ENCODE results near the gene SNX20. TPM values are rescaled to one million over a fixed set of nuclear protein-coding genes. Genes with fewer than 3 reads are reported as not detected.

The SNX20 gene
- total RNA-seq, 2 donors from 2014 or later = 0.82 to 2.5 TPM

DNA sequence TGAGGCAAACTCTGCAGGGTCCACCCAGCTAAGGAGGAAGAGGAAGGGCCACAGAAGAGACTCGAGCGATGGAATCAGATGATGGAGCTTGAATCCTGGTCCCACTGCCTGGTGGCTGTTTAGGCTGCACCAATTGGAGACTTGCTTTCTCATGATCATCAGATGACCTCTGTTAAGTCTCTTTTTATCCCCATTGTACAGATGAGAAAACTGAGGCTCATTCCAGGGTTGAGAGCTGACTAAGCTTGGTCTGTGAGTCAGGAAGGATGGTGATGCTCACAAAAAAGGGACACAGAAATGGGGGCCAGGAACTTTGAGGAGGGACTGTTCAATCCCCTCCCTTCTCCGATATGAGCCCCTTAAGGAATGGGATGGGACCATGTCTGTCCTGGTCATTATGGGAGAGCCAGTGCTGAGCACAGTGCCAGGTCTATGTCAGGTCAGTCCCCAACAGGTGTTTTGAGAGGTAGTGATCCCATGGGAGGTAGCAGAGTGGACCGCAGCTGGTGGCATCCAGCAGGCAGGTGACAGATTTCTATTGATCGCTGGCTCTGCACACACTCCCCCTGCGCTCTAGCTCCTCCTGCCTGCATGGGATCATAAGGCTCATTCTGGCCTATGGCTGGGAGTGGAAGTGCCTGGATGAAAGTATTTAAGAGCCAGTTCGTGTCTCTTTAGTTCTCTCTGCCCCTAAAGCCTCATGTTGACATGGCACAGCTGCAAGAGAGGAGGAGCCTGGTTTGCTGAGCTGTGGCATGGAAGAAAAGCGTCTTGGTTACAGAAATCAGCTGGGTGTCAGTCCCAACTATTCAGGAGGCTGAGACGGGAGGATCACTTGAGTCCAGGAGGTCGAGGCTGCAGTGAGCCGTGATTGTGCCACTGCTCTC, 27.2 kb downstream of the SNX20 start:
- TF ChIP-seq POLR2AphosphoS5 (IDR thresholded peaks at IDR 0.05) (no peak), POLR2A (IDR thresholded peaks at IDR 0.05) (no peak)
- TF ChIP-seq, protein P1, sequence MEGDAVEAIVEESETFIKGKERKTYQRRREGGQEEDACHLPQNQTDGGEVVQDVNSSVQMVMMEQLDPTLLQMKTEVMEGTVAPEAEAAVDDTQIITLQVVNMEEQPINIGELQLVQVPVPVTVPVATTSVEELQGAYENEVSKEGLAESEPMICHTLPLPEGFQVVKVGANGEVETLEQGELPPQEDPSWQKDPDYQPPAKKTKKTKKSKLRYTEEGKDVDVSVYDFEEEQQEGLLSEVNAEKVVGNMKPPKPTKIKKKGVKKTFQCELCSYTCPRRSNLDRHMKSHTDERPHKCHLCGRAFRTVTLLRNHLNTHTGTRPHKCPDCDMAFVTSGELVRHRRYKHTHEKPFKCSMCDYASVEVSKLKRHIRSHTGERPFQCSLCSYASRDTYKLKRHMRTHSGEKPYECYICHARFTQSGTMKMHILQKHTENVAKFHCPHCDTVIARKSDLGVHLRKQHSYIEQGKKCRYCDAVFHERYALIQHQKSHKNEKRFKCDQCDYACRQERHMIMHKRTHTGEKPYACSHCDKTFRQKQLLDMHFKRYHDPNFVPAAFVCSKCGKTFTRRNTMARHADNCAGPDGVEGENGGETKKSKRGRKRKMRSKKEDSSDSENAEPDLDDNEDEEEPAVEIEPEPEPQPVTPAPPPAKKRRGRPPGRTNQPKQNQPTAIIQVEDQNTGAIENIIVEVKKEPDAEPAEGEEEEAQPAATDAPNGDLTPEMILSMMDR (IDR thresholded peaks at IDR 0.05) = no peak

DNA sequence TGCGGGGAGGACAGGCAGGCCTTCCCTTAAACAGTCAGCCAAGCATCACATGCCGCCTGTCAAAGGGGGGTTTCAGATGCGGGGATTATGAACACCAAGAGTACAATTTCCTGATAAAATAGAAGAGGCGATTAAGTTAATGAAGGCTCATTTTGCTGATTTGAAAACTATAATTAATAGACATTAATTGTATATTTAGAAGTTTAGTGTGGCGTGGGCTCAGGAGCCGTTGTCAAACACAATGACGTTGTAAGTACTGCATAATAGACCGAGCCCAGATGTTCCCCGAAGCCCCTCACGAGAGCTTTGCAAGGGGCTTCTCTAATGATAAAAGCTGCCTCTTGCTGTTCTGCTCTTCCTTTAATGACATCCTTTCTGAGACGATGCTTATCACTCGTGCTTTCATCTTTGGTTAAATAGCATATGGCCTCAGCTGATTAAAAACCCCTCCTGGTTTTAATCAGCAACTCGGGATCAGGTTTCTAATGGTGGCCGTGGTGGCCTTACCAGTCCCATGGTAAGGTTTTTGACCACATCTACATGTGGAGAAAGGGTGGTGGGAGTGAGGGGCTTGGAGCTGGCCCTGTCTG, 28.2 kb downstream of the SNX20 start:
- Histone ChIP-seq H3K9me3 (no peaks in the 10 kb centered on the region), H3K4me1 (replicated peaks) (no peaks in the 10 kb centered on the region), H3K4me3 (no peak overlapping the region), H3K27me3 (replicated peaks; ENCODE audit: insufficient read depth) (no peaks in the 10 kb centered on the region), H3K36me3 (no peaks in the 10 kb centered on the region), H3K27ac (no peak overlapping the region)
- intact Hi-C loops (cut with DNase I) = no loop called here
- 66% methylated on average over 14 of the region's 14 CpGs for WGBS
- TF ChIP-seq, protein P1 (IDR thresholded peaks at IDR 0.05) = no peak
- TF ChIP-seq POLR2A (IDR thresholded peaks at IDR 0.05) (no peak), POLR2AphosphoS5 (IDR thresholded peaks at IDR 0.05) (no peak)
- DNase-seq (ENCODE audit: low spot score) = no peak

More for the DNA sequence above, 27.2 kb downstream of the SNX20 start:
- no peaks in the 10 kb centered on the region for H3K27me3 ChIP-seq (replicated peaks; ENCODE audit: insufficient read depth)
- intact Hi-C loops (cut with DNase I) = no loop called here
- no peaks in the 10 kb centered on the region for H3K36me3 ChIP-seq
- H3K4me3 ChIP-seq = no peak overlapping the region
- no peak for DNase-seq (ENCODE audit: low spot score)
- H3K4me1 ChIP-seq (replicated peaks) = no peaks in the 10 kb centered on the region
- WGBS = 77% methylated on average over 11 of the region's 11 CpGs
- H3K27ac ChIP-seq = no peak overlapping the region
- H3K9me3 ChIP-seq = no peaks in the 10 kb centered on the region

DNA sequence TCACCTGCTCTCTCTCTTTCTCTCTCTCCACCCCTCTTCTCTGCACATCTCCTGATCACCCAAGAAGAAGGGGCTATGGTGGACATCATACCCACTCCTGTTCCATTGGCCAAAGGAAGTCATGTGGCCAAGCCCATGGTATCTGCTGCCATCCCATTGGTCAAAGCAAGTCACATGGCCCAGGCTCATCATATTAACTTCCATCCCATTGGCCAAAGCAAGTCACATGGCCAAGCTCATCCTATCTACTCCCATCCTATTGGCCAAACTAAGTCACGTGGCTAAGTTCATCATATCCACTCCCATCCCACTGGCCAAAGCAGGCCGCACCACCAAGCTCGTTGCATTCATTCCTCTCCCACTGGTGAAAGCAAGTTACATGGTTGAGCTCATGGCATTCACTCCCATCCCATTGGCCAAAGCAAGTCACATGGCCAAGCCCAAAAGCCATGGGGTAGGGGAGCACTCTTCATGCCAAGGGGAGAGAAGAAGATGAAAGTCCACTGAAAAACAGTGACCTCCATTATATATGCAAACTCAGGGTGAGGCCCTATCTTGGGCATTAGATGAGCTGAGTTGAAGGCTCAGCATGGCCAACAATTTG, 29.2 kb downstream of the SNX20 start:
- 93% methylated on average over 3 of the region's 3 CpGs for WGBS
- H3K27me3 ChIP-seq (replicated peaks; ENCODE audit: insufficient read depth) = no peaks in the 10 kb centered on the region
- H3K4me3 ChIP-seq = no peak overlapping the region
- H3K4me1 ChIP-seq (replicated peaks) = no peaks in the 10 kb centered on the region
- H3K9me3 ChIP-seq = no peaks in the 10 kb centered on the region
- no peaks in the 10 kb centered on the region for H3K36me3 ChIP-seq
- no peak overlapping the region for H3K27ac ChIP-seq
- intact Hi-C loops (cut with DNase I) = no loop called here
- TF ChIP-seq, protein P1 (IDR thresholded peaks at IDR 0.05) = no peak
- TF ChIP-seq POLR2AphosphoS5 (IDR thresholded peaks at IDR 0.05) (no peak), POLR2A (IDR thresholded peaks at IDR 0.05) (no peak)
- no peak for DNase-seq (ENCODE audit: low spot score)

DNA sequence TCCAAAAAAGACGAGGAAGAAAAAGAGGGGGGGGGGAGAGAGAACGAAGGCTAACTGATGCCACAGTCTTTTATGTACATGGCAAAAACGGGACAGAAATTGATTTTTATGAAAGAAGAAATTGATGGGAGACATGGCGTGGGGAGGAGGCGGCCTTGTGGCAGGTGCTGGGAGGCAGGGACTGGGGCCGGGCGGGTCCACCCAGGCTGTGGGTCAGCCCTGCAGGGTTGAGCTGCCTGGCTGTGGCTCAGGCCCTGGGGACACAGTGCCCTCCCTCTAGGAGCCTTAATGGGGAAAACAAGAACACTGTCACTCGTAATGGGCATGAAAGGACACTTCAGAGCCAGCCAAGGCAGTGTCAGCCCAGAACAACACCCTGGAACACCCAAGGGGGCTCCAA, 34.8 kb downstream of the SNX20 start:
- H3K9me3 ChIP-seq = no peaks in the 10 kb centered on the region
- H3K4me1 ChIP-seq (replicated peaks) = no peaks in the 10 kb centered on the region
- no peaks in the 10 kb centered on the region for H3K27me3 ChIP-seq (replicated peaks; ENCODE audit: insufficient read depth)
- H3K4me3 ChIP-seq = no peak overlapping the region
- WGBS = 45% methylated on average over 8 of the region's 8 CpGs
- DNase-seq (ENCODE audit: low spot score) = no peak
- intact Hi-C loops (cut with DNase I) = no loop called here
- TF ChIP-seq POLR2AphosphoS5 (IDR thresholded peaks at IDR 0.05) = no peak
- TF ChIP-seq, protein P1 (IDR thresholded peaks at IDR 0.05) = no peak
- TF ChIP-seq POLR2A (IDR thresholded peaks at IDR 0.05) = no peak
- H3K36me3 ChIP-seq = no peaks in the 10 kb centered on the region
- no peak overlapping the region for H3K27ac ChIP-seq

All from prostate gland (tissue), 2 donors.